HUES48 (cell line): ENCODE data around the gene TMEM163.
"Not testable (repeated sequence)": the region's sequence is repeated elsewhere in the genome, so short reads cannot be mapped to it uniquely, and the experiment has no call there.

Source experiments
- H3K27ac ChIP-seq: one replicate; pipeline ENCODE4 v1.7.0; 2013; ENCODE audit warnings: low read depth, low read length, inconsistent platforms
- H3K27me3 ChIP-seq: 2 replicates; pipeline ENCODE4 v1.6.1; 2013; ENCODE audit warnings: mild to moderate bottlenecking, low read length; ENCODE audit not compliant: control insufficient read depth, insufficient read depth
- H3K36me3 ChIP-seq: 2 replicates; pipeline ENCODE4 v1.6.1; 2013; ENCODE audit warnings: low read length; ENCODE audit not compliant: control insufficient read depth, insufficient read depth
- H3K4me1 ChIP-seq: 2 replicates; pipeline ENCODE4 v1.6.1; 2013; ENCODE audit warnings: mild to moderate bottlenecking, low read length; ENCODE audit not compliant: control insufficient read depth, insufficient read depth
- H3K4me3 ChIP-seq: 2 replicates; pipeline ENCODE4 v1.5.1; 2013; ENCODE audit warnings: mild to moderate bottlenecking, low read depth, low read length
- H3K9ac ChIP-seq: 2 replicates; pipeline ENCODE4 v1.6.1; 2013; ENCODE audit warnings: mild to moderate bottlenecking, low read depth, low read length, moderate library complexity
- H3K9me3 ChIP-seq: 2 replicates; pipeline ENCODE4 v1.6.1; 2013; ENCODE audit warnings: low read length; ENCODE audit not compliant: control insufficient read depth, insufficient read depth

Gene TMEM163

DNA sequence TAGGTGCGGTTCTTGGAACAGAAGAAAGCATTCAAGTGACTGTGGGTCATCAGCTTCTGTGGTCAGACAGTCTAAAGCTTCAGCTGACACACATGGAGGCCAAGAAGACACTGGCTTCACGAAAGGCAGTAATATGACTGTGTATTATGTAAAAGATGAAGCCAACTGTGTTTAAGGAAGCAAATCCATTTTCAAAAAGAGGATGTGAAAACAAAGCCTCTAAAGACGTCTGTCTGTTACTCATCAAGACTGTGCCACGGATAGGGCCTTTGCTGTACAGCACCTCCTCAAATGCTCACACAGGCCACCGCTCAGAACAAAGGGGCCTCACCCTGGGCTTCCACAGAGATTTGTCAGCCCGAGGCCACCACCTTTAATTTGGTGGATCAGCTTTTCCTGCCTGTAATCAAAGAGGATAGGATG is 21.1 kb upstream of the TMEM163 start:
- Histone ChIP-seq H3K4me1 (no peaks in the 10 kb centered on the region), H3K27me3 (no peaks in the 10 kb centered on the region), H3K36me3 (no peaks in the 10 kb centered on the region), H3K9me3 (no peaks in the 10 kb centered on the region), H3K9ac (no peak overlapping the region), H3K4me3 (no peak overlapping the region), H3K27ac (no peak overlapping the region)

- Histone ChIP-seq H3K27ac (no peak overlapping the region), H3K4me3 (no peak overlapping the region), H3K4me1 (no peaks in the 10 kb centered on the region), H3K27me3 (no peaks in the 10 kb centered on the region), H3K36me3 (no peaks in the 10 kb centered on the region), H3K9me3 (no peaks in the 10 kb centered on the region), H3K9ac (no peak overlapping the region)
Measured at GRCh38 chr2:134739236-134739878, 20.6 kb upstream of the TMEM163 start.

- no peaks in the 10 kb centered on the region for H3K4me1 ChIP-seq
- H3K27me3 ChIP-seq = no peaks in the 10 kb centered on the region
- H3K36me3 ChIP-seq = no peaks in the 10 kb centered on the region
- no peak overlapping the region for H3K9ac ChIP-seq
- no peak overlapping the region for H3K27ac ChIP-seq
- H3K4me3 ChIP-seq = no peak overlapping the region
- H3K9me3 ChIP-seq = no peaks in the 10 kb centered on the region
Measured at GRCh38 chr2:134738141-134738870, 19.5 kb upstream of the TMEM163 start.

DNA sequence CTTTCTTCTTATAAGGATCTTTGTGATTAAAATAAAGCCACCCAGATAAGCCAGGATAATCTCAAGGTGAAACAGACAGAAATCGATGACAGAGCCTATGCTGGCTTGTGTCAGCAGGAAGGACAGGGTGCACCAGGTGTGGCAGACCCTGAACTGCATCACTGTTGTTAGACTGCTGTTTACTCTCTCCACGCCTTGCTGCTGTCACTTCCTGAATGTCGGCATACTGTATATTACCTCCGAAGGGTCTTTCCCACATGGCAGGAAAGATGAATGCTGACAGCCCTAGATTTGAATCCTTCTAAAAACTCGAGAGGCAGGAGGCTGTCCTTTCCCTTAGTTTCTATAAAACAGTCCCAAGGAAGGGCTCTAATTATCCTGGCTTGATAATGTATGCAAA is 18.9 kb upstream of the TMEM163 start:
- Histone ChIP-seq H3K36me3 (no peaks in the 10 kb centered on the region), H3K9ac (no peak overlapping the region), H3K4me1 (no peaks in the 10 kb centered on the region), H3K27me3 (no peaks in the 10 kb centered on the region), H3K9me3 (no peaks in the 10 kb centered on the region), H3K4me3 (no peak overlapping the region), H3K27ac (no peak overlapping the region)

- no peaks in the 10 kb centered on the region for H3K27me3 ChIP-seq
Measured at GRCh38 chr2:134736167-134736880, 17.5 kb upstream of the TMEM163 start.

GRCh38 chr2:134728163-134728562 is 9.4 kb upstream of the TMEM163 start:
- Histone ChIP-seq H3K27me3 (no peaks in the 10 kb centered on the region), H3K4me1 (no peaks in the 10 kb centered on the region; the same call in 1 of the 2 replicates), H3K9ac (no peak overlapping the region), H3K36me3 (no peaks in the 10 kb centered on the region), H3K4me3 (no peak overlapping the region), H3K27ac (no peak overlapping the region), H3K9me3 (no peaks in the 10 kb centered on the region)

More at GRCh38 chr2:134736167-134736880, 17.5 kb upstream of the TMEM163 start:
- H3K4me1 ChIP-seq = no peaks in the 10 kb centered on the region
- H3K27ac ChIP-seq = no peak overlapping the region
- no peaks in the 10 kb centered on the region for H3K9me3 ChIP-seq
- H3K36me3 ChIP-seq = no peaks in the 10 kb centered on the region
- H3K9ac ChIP-seq = no peak overlapping the region
- H3K4me3 ChIP-seq = no peak overlapping the region

- Histone ChIP-seq H3K9ac (no peak overlapping the region), H3K4me3 (no peak overlapping the region), H3K36me3 (no peaks in the 10 kb centered on the region), H3K27ac (no peak overlapping the region), H3K27me3 (no peaks in the 10 kb centered on the region), H3K9me3 (no peaks in the 10 kb centered on the region), H3K4me1 (peaks cover 3% of the 10 kb centered on the region; the same call in 1 of the 2 replicates)
Measured at GRCh38 chr2:134727385-134727784, 8.6 kb upstream of the TMEM163 start.

GRCh38 chr2:134726645-134727044 is 7.8 kb upstream of the TMEM163 start:
- Histone ChIP-seq H3K27ac (no peak overlapping the region), H3K9me3 (no peaks in the 10 kb centered on the region), H3K4me3 (no peak overlapping the region), H3K27me3 (peaks cover 5% of the 10 kb centered on the region), H3K36me3 (no peaks in the 10 kb centered on the region), H3K4me1 (peaks cover 3% of the 10 kb centered on the region; the same call in 1 of the 2 replicates), H3K9ac (no peak overlapping the region)

DNA sequence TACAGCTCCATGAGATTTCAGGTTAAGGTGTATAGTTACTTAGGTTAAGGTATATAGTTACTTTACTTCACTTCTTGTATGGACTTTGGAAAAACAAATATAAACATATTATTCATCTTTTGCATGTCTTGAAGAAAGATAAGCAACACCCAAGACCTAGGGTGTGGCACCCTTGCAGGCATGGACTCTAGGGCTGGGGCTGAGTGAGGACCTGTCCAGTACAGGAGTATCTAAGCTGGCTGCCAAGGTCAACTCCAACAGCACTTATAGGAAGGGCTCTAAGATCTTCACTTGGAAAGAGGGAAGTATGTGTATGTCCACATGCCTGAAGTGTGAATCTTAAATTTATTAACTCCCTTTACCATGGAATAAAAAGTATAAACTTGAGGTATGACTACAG is 7.1 kb upstream of the TMEM163 start:
- Histone ChIP-seq H3K27me3 (peaks cover 10% of the 10 kb centered on the region), H3K4me1 (peaks cover 3% of the 10 kb centered on the region; the same call in 1 of the 2 replicates), H3K9me3 (no peaks in the 10 kb centered on the region), H3K27ac (no peak overlapping the region), H3K36me3 (no peaks in the 10 kb centered on the region), H3K9ac (no peak overlapping the region), H3K4me3 (no peak overlapping the region)

DNA sequence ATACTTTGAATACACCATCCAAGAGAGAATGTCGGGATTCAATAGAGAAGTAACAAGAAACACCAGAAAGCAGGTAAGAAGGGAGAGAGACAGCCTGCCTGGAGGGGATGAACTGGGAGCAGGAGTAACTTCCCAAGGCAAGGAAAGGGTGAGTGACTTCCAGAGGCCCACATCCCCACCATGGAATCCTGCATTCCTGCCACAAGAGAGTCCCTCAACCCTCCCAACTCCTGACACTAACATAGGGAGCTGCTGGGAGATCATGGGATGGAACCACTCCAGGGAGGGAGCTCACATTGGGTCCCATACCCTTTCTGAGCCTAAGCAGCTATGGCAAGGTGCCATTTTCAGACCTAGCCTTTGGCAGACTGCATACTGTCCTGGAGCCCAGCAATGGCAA is 5.5 kb upstream of the TMEM163 start:
- Histone ChIP-seq H3K27me3 (peaks cover 25% of the 10 kb centered on the region), H3K36me3 (no peaks in the 10 kb centered on the region), H3K4me1 (peaks cover 3% of the 10 kb centered on the region; the same call in 1 of the 2 replicates), H3K9ac (no peak overlapping the region), H3K27ac (no peak overlapping the region), H3K9me3 (no peaks in the 10 kb centered on the region), H3K4me3 (no peak overlapping the region)

DNA sequence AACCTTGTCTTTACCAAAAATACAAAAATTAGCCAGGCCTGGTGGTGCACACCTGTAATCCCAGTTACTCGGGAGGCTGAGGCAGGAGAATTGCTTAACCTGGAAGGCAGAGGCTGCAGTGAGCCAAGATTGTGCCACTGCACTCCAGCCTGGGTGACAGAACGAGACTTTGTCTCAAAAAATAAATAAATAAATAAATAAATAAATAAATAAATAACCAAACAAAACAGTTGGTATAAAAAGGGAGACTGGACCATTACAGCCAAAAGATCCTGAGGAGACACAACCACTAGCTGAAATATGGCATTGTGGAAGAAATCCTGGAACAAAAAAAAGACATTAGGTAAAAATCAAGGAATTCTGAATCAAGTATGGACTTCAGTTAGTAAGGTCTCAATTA is 4.9 kb upstream of the TMEM163 start:
- not testable (repeated sequence) for H3K27ac ChIP-seq, H3K4me1 ChIP-seq, H3K36me3 ChIP-seq, H3K9me3 ChIP-seq, H3K4me3 ChIP-seq, H3K9ac ChIP-seq
- H3K27me3 ChIP-seq = peaks cover 29% of the 10 kb centered on the region
